ENCODE results near the gene VAMP4. TPM values are rescaled to one million over a fixed set of nuclear protein-coding genes. Genes with fewer than 3 reads are reported as not detected.
A peak's percentile ranks its signal among the peaks of the same experiment; 100 is the strongest.
"Not testable (repeated sequence)": the region's sequence is repeated elsewhere in the genome, so short reads cannot be mapped to it uniquely, and the experiment has no call there.

VAMP4 gene
- total and polyA plus RNA-seq, 8 donors = 14.7 to 19.4 (median 18.5) TPM

DNA sequence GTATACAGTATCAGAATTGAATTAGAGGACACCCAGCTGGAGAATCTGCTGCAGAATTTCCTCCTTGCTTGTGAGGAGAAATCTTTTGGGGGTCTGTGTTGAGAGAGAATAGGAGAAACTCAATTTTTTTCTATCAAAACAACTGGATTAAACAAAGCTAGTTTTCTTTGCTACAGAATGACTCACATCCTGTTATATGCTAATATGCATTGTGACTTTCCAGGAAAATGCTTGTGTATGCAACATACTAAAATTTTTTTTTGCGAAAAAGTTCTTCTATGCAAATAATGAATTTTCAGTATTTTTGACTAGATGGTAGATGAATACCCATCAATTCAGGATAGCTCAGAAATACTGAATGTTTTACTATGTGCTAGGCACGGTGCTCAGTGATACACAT, 2.2 kb downstream of the VAMP4 start:
- H3K9me3 ChIP-seq = no peaks in the 10 kb centered on the region
- peak overlapping the region in 1 of 2 donors; percentile 15 for H3K27ac ChIP-seq
- ATAC-seq = no peak
- H3K4me3 ChIP-seq = no peak overlapping the region
- peaks cover 0 to 29% of the 10 kb centered on the region in 2 donors for H3K36me3 ChIP-seq
- TF ChIP-seq, protein P1, sequence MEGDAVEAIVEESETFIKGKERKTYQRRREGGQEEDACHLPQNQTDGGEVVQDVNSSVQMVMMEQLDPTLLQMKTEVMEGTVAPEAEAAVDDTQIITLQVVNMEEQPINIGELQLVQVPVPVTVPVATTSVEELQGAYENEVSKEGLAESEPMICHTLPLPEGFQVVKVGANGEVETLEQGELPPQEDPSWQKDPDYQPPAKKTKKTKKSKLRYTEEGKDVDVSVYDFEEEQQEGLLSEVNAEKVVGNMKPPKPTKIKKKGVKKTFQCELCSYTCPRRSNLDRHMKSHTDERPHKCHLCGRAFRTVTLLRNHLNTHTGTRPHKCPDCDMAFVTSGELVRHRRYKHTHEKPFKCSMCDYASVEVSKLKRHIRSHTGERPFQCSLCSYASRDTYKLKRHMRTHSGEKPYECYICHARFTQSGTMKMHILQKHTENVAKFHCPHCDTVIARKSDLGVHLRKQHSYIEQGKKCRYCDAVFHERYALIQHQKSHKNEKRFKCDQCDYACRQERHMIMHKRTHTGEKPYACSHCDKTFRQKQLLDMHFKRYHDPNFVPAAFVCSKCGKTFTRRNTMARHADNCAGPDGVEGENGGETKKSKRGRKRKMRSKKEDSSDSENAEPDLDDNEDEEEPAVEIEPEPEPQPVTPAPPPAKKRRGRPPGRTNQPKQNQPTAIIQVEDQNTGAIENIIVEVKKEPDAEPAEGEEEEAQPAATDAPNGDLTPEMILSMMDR (IDR thresholded peaks at IDR 0.05) = no peak
- intact Hi-C loops (cut with DNase I) = no loop called here
- H3K27me3 ChIP-seq = no peaks in the 10 kb centered on the region
- no peak for DNase-seq
- peaks cover 13 to 54% of the 10 kb centered on the region in 2 donors for H3K4me1 ChIP-seq

DNA sequence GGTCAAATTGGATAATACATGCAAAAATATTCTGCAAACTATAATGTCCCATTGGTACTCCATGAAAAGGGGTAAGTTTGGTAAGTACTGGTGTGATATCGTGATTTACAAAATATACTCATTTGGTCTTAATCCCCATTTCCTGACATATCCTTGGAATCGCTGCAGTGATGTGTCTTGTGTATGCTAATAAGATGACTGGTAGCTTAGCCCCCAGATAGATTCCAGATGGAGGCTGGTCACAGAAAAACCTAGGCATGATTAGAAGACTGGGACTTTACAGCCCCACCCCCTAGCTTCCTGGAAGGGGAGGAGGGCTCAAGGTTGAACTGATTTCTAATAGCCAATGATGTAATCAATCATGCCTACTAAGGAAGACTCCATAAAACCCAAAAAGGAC, 3.0 kb downstream of the VAMP4 start:
- intact Hi-C loops (cut with DNase I) = no loop called here
- DNase-seq = no peak
- Histone ChIP-seq H3K36me3 (peaks cover 0 to 30% of the 10 kb centered on the region in 2 donors), H3K27me3 (no peaks in the 10 kb centered on the region), H3K27ac (peak overlapping the region in 1 of 2 donors; percentile 15), H3K9me3 (no peaks in the 10 kb centered on the region), H3K4me3 (no peak overlapping the region), H3K4me1 (peaks cover 13 to 46% of the 10 kb centered on the region in 2 donors)
- TF ChIP-seq, protein P1 (IDR thresholded peaks at IDR 0.05) = no peak
- ATAC-seq = no peak

DNA sequence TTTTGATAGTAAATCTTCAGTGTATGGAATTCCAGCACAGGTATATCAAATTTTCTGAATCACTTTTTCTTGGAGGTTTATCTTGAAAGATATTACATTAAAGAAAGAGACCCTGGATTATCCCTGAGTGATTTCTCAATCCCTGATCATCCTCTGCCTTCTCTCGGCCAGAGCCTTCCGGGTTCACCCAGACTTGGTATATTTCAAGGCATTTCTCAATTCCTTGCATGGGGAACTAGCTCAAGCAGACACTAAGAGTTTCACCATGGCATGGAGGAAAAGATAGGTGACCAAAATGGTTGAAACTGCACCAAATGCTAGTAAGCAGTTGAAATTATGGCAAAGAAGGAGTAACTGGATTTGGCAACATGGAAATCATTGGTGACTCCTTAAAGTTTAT, 5.7 kb downstream of the VAMP4 start:
- no peak for ATAC-seq
- intact Hi-C loops (cut with DNase I) = no loop called here
- Histone ChIP-seq H3K36me3 (peaks cover 0 to 37% of the 10 kb centered on the region in 2 donors), H3K4me1 (peaks cover 13 to 31% of the 10 kb centered on the region in 2 donors), H3K4me3 (no peak overlapping the region), H3K27ac (peak overlapping the region in 1 of 2 donors; percentile 46), H3K9me3 (no peaks in the 10 kb centered on the region), H3K27me3 (no peaks in the 10 kb centered on the region)
- no peak for DNase-seq
- TF ChIP-seq, protein P1 (IDR thresholded peaks at IDR 0.05) = no peak

DNA sequence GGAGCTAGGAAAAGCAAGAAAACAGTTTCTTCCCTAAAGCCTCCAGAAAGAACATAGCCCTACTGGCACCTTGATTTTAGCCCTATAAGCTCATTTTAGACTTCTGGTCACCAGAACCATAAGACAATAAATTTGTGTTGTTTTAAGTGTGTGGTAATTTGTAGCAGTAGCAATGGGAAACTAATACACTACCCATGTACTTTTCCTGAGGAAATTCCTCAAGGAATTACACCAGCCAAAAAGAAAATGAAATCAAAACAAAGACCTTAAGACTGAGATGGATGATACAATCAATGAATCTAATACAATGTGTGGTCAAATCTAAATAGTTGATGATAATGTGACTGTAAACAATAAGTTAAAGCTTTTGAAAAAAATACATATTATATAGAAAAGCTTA, 11.8 kb downstream of the VAMP4 start:
- peaks cover 0 to 2% of the 10 kb centered on the region in 2 donors for H3K4me1 ChIP-seq
- H3K27ac ChIP-seq = no peak overlapping the region
- H3K36me3 ChIP-seq = peaks cover 0 to 33% of the 10 kb centered on the region in 2 donors
- intact Hi-C loops (cut with DNase I) = no loop called here
- ATAC-seq (no peak), DNase-seq (no peak)
- H3K4me3 ChIP-seq = no peak overlapping the region
- H3K9me3 ChIP-seq = no peaks in the 10 kb centered on the region
- TF ChIP-seq, protein P1 (IDR thresholded peaks at IDR 0.05) = no peak
- H3K27me3 ChIP-seq = no peaks in the 10 kb centered on the region

DNA sequence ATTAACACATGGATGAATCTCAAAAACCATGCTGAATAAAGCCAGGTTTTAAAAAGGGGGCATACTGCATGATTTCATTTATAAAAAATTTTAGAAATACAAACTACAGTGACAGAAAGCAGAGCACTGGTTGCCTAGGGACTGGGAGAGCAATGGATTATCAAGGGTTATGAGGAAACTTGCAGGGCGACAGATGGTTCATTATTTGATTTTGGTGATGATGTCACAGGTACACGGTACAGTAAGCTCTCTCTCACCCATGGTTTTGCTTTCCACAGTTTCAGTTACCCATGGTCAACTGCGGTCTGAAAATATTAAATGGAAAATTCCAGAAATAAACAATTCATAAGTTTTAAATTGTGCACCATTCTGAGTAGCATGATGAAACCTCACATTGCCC, 14.1 kb downstream of the VAMP4 start:
- DNase-seq (no peak), ATAC-seq (no peak)
- Histone ChIP-seq H3K27ac (no peak overlapping the region), H3K36me3 (peaks cover 0 to 35% of the 10 kb centered on the region in 2 donors), H3K9me3 (peaks cover 0 to 14% of the 10 kb centered on the region in 2 donors), H3K27me3 (no peaks in the 10 kb centered on the region), H3K4me1 (peaks cover 0 to 2% of the 10 kb centered on the region in 2 donors), H3K4me3 (no peak overlapping the region)
- intact Hi-C loops (cut with DNase I) = no loop called here
- TF ChIP-seq, protein P1 (IDR thresholded peaks at IDR 0.05) = no peak

DNA sequence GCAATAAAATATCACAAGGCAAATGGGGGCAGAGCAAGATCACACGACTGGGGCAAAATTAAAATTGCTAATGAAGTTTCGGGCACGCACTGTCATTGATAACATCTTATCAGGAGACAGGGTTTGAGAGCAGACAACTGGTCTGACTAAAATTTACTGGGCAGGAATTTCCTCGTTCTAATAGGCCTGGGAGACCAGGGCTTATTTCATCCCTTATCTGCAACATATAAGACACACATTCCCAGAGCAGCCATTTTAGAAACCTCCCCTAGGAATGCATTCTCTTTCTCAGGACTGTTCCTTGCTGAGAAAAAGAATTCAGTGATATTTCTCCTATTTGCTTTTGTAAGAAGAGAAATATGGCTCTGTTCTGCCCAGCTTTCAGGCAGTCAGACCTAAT, 18.7 kb downstream of the VAMP4 start:
- H3K4me3 ChIP-seq; H3K27ac ChIP-seq; intact Hi-C loops (cut with DNase I); ATAC-seq; H3K4me1 ChIP-seq; DNase-seq; H3K27me3 ChIP-seq: not testable (repeated sequence)
- Histone ChIP-seq H3K9me3 (peaks cover 0 to 19% of the 10 kb centered on the region in 2 donors), H3K36me3 (peaks cover 0 to 36% of the 10 kb centered on the region in 2 donors)

Measured in left lung (tissue), 10 donors.